ENCODE results near the gene ARHGAP9. TPM values are rescaled to one million over a fixed set of nuclear protein-coding genes. Genes with fewer than 3 reads are reported as not detected.

The ARHGAP9 gene
- total and polyA plus RNA-seq, 10 donors: 148 to 400 (median 238) TPM

GRCh38 chr12:57452181-57452936 is 27.3 kb downstream of the ARHGAP9 start:
- 30 to 45% (median 40%) methylated on average over 9 of the region's 9 CpGs for WGBS, 5 donors
- no peaks in the 10 kb centered on the region for H3K9me3 ChIP-seq
- peaks cover 0 to 23% (median 4%) of the 10 kb centered on the region in 6 donors for H3K4me1 ChIP-seq
- H3K36me3 ChIP-seq: no peaks in the 10 kb centered on the region
- no peak overlapping the region for H3K27ac ChIP-seq
- H3K27me3 ChIP-seq (replicated peaks in 1 of 7): peaks cover 0 to 7% (median 0%) of the 10 kb centered on the region in 7 donors
- peak; percentile 42 for DNase-seq
- H3K4me3 ChIP-seq: no peak overlapping the region
- intact Hi-C loops (cut with DNase I; ENCODE audit: low total_unique reads): loop anchor here (5.0 kb wide), 1 partner anchor 190 kb away; no protein-coding TSS in a partner anchor
- TF ChIP-seq, protein P1, sequence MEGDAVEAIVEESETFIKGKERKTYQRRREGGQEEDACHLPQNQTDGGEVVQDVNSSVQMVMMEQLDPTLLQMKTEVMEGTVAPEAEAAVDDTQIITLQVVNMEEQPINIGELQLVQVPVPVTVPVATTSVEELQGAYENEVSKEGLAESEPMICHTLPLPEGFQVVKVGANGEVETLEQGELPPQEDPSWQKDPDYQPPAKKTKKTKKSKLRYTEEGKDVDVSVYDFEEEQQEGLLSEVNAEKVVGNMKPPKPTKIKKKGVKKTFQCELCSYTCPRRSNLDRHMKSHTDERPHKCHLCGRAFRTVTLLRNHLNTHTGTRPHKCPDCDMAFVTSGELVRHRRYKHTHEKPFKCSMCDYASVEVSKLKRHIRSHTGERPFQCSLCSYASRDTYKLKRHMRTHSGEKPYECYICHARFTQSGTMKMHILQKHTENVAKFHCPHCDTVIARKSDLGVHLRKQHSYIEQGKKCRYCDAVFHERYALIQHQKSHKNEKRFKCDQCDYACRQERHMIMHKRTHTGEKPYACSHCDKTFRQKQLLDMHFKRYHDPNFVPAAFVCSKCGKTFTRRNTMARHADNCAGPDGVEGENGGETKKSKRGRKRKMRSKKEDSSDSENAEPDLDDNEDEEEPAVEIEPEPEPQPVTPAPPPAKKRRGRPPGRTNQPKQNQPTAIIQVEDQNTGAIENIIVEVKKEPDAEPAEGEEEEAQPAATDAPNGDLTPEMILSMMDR (IDR thresholded peaks at IDR 0.05 in 8 of 11, conservative IDR thresholded peaks at IDR 0.05 in 3 of 11): no peak
- no peak for TF ChIP-seq POLR2A (IDR thresholded peaks at IDR 0.05)
- no peak for TF ChIP-seq POLR2AphosphoS5 (IDR thresholded peaks at IDR 0.05)

- intact Hi-C loops (cut with DNase I; ENCODE audit: low total_unique reads): loop anchor here (5.0 kb wide), 1 partner anchor 189 kb away; no protein-coding TSS in a partner anchor
- H3K27ac ChIP-seq: no peak overlapping the region
- 63 to 83% (median 78%) methylated on average over 6 of the region's 6 CpGs for WGBS, 5 donors
- no peaks in the 10 kb centered on the region for H3K9me3 ChIP-seq
- TF ChIP-seq, protein P1 (IDR thresholded peaks at IDR 0.05 in 8 of 11, conservative IDR thresholded peaks at IDR 0.05 in 3 of 11): no peak
- no peak for TF ChIP-seq POLR2AphosphoS5 (IDR thresholded peaks at IDR 0.05)
- no peak for TF ChIP-seq POLR2A (IDR thresholded peaks at IDR 0.05)
- H3K4me1 ChIP-seq: peaks cover 0 to 19% (median 3%) of the 10 kb centered on the region in 6 donors
- no peak overlapping the region for H3K4me3 ChIP-seq
- peak; percentile 54 for DNase-seq
- peaks cover 0 to 7% (median 0%) of the 10 kb centered on the region in 7 donors for H3K27me3 ChIP-seq (replicated peaks in 1 of 7)
- H3K36me3 ChIP-seq: no peaks in the 10 kb centered on the region
Observed at GRCh38 chr12:57451233-57451778, 28.4 kb downstream of the ARHGAP9 start.

DNA sequence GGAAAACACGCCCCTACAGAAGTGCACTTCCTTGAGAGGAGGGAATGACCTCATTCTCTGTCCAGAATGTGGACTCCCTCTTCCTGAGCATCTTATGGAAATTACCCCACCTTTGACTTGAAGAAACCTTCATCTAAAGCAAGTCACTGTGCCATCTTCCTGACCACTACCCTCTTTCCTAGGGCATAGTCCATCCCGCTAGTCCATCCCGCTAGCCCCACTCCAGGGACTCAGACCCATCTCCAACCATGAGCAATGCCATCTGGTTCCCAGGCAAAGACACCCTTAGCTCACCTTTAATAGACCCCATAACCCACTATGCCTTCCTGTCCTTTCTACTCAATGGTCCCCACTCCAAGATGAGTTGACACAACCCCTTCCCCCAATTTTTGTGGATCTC is 29.6 kb downstream of the ARHGAP9 start:
- Histone ChIP-seq H3K9me3 (no peaks in the 10 kb centered on the region), H3K4me3 (no peak overlapping the region), H3K27me3 (replicated peaks in 1 of 7) (peaks cover 0 to 7% (median 0%) of the 10 kb centered on the region in 7 donors), H3K36me3 (no peaks in the 10 kb centered on the region), H3K4me1 (peaks cover 0 to 8% (median 0%) of the 10 kb centered on the region in 6 donors), H3K27ac (no peak overlapping the region)
- intact Hi-C loops (cut with DNase I; ENCODE audit: low total_unique reads): loop anchor here (5.0 kb wide), 1 partner anchor 188 kb away; no protein-coding TSS in a partner anchor
- WGBS, 5 donors: 73 to 100% (median 97%) methylated on average over 3 of the region's 3 CpGs
- DNase-seq: no peak
- TF ChIP-seq, protein P1 (IDR thresholded peaks at IDR 0.05 in 8 of 11, conservative IDR thresholded peaks at IDR 0.05 in 3 of 11): no peak
- TF ChIP-seq POLR2AphosphoS5 (IDR thresholded peaks at IDR 0.05) (no peak), POLR2A (IDR thresholded peaks at IDR 0.05) (no peak)

GRCh38 chr12:57449375-57449774 is 30.3 kb downstream of the ARHGAP9 start:
- WGBS, 5 donors: 80 to 97% (median 96%) methylated on average over 1 to 7 of the region's 7 CpGs
- no peaks in the 10 kb centered on the region for H3K36me3 ChIP-seq
- peaks cover 0 to 7% (median 0%) of the 10 kb centered on the region in 7 donors for H3K27me3 ChIP-seq (replicated peaks in 1 of 7)
- intact Hi-C loops (cut with DNase I; ENCODE audit: low total_unique reads): no loop called here
- no peak overlapping the region for H3K27ac ChIP-seq
- H3K4me1 ChIP-seq: peaks cover 0 to 8% (median 0%) of the 10 kb centered on the region in 6 donors
- DNase-seq: peak; percentile 22
- no peak for TF ChIP-seq POLR2AphosphoS5 (IDR thresholded peaks at IDR 0.05)
- TF ChIP-seq, protein P1 (IDR thresholded peaks at IDR 0.05 in 8 of 11, conservative IDR thresholded peaks at IDR 0.05 in 3 of 11): no peak
- TF ChIP-seq POLR2A (IDR thresholded peaks at IDR 0.05): no peak
- H3K9me3 ChIP-seq: no peaks in the 10 kb centered on the region
- no peak overlapping the region for H3K4me3 ChIP-seq
